NCI-H82 treated with DMSO at 0.1 percent for 48 hours (cell line): Measurements from ENCODE around the gene DNAH7.
"Not testable (repeated sequence)": the region's sequence is repeated elsewhere in the genome, so short reads cannot be mapped to it uniquely, and the experiment has no call there.

Experiments used
- DNase-seq: peaks from one replicate; lab custom pipeline; 2025; ENCODE audit not compliant: unreplicated experiment; lab: John Stamatoyannopoulos, UW

Gene DNAH7

GRCh38 chr2:195733831-195734230 is 334.8 kb downstream of the DNAH7 start:
- DNase-seq: no peak

GRCh38 chr2:195732574-195732973 is 336.1 kb downstream of the DNAH7 start:
- no peak for DNase-seq

- DNase-seq: no peak
Observed at GRCh38 chr2:195730912-195731311, 337.7 kb downstream of the DNAH7 start.

GRCh38 chr2:195727106-195727505 is 341.5 kb downstream of the DNAH7 start:
- no peak for DNase-seq

- no peak for DNase-seq
Observed at GRCh38 chr2:195722075-195722474, 346.6 kb downstream of the DNAH7 start.

- DNase-seq: no peak
Observed at GRCh38 chr2:195721042-195721441, 347.6 kb downstream of the DNAH7 start.

- no peak for DNase-seq
Observed at GRCh38 chr2:195716466-195716865, 352.2 kb downstream of the DNAH7 start.

- no peak for DNase-seq
Observed at GRCh38 chr2:195711478-195711877, 357.2 kb downstream of the DNAH7 start.

GRCh38 chr2:195709901-195710806 is 358.5 kb downstream of the DNAH7 start:
- DNase-seq: no peak

- DNase-seq: no peak
Observed at GRCh38 chr2:195706161-195706900, 362.3 kb downstream of the DNAH7 start.

- DNase-seq: no peak
Observed at GRCh38 chr2:195700480-195700879, 368.2 kb downstream of the DNAH7 start.

GRCh38 chr2:195697681-195698220 is 370.9 kb downstream of the DNAH7 start:
- no peak for DNase-seq

GRCh38 chr2:195696012-195696411 is 372.6 kb downstream of the DNAH7 start:
- no peak for DNase-seq

- DNase-seq: no peak
Observed at GRCh38 chr2:195695002-195695631, 373.5 kb downstream of the DNAH7 start.

- no peak for DNase-seq
Observed at GRCh38 chr2:195694553-195694952, 374.1 kb downstream of the DNAH7 start.

- DNase-seq: not testable (repeated sequence)
Observed at GRCh38 chr2:195692531-195692930, 376.1 kb downstream of the DNAH7 start.
